SK-N-SH treated with all-trans-retinoic acid at 6 μM for 48 hours (cell line): ENCODE measurements around the gene NPAS3.

ENCODE experiments used
- BACH2 ChIP-seq: fragments of 250-450 bp; sonication (Bioruptor Pico); IDR thresholded peaks from 2 replicates; pipeline ENCODE4 v1.9.0; 2021; ENCODE audit warnings: mild to moderate bottlenecking, borderline replicate concordance
- ESRRG ChIP-seq: fragments of 250-450 bp; sonication (Bioruptor Pico); IDR thresholded peaks from 2 replicates; pipeline ENCODE4 v1.6.1; 2021; ENCODE audit warnings: mild to moderate bottlenecking

DNA sequence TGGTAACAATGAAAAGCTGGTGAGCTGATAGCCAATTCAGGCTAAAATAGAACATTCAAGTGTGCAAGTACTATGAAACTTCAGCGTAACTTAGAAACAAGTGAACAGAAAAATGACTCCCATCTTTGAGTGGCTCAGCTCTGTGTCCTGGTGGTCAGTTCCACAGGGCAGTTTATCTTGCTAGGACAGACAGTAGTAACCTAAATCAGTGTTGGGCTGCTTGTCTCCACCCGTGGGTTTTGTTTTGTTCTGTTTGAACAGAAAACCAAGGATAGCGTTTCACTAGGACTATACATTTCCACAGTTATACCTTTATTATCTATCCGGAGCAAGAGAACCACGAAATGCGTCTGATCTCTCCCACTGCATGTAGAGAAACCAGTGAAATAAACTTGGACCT, 544.4 kb downstream of the NPAS3 start:
- TF ChIP-seq ESRRG (CRISPR knock-in tag) (no peak), BACH2 (no peak)
